Activated CD4-positive, CD25-positive, alpha-beta regulatory T cell (primary cell): ENCODE results near the gene MSLN.
A peak's percentile ranks its signal among the peaks of the same experiment; 100 is the strongest.
"Not testable (repeated sequence)": the region's sequence is repeated elsewhere in the genome, so short reads cannot be mapped to it uniquely, and the experiment has no call there.

ENCODE experiments used
- DNase-seq, 4 experiments: peaks; one replicate each; lab custom pipeline; 2025; lab: John Stamatoyannopoulos, UW

The MSLN gene

GRCh38 chr16:734981-735881 lies 25.3 kb upstream of the MSLN start:
- DNase-seq: no peak

- DNase-seq: peak in 1 of 4 experiments; percentile 25
Observed at GRCh38 chr16:735982-736453, 24.5 kb upstream of the MSLN start.

- DNase-seq: no peak
Observed at GRCh38 chr16:736936-737481, 23.5 kb upstream of the MSLN start.

GRCh38 chr16:739560-740458 lies 20.7 kb upstream of the MSLN start:
- no peak for DNase-seq

- no peak for DNase-seq
Observed at GRCh38 chr16:740459-740763, 20.1 kb upstream of the MSLN start.

GRCh38 chr16:740764-741505 lies 19.6 kb upstream of the MSLN start, which contains the start of gene CIAO3:
TSS of gene CIAO3 (minus strand) at chr16:740997. CDS start at chr16:740985, 12 bp downstream.
- DNase-seq: peak; percentile 83 to 87 (median 85)

- DNase-seq: no peak
Observed at GRCh38 chr16:741986-742629, 18.4 kb upstream of the MSLN start.

GRCh38 chr16:742894-743293 lies 17.6 kb upstream of the MSLN start:
- not testable (repeated sequence) for DNase-seq

- DNase-seq: no peak
Observed at GRCh38 chr16:743794-744500, 16.6 kb upstream of the MSLN start.

- DNase-seq: no peak
Observed at GRCh38 chr16:745739-746138, 14.8 kb upstream of the MSLN start.

GRCh38 chr16:746637-747036 lies 13.9 kb upstream of the MSLN start:
- no peak for DNase-seq

- DNase-seq: no peak
Observed at GRCh38 chr16:747978-748746, 12.4 kb upstream of the MSLN start.

- no peak for DNase-seq
Observed at GRCh38 chr16:749010-749409, 11.5 kb upstream of the MSLN start.

- no peak for DNase-seq
Observed at GRCh38 chr16:750485-750884, 10.0 kb upstream of the MSLN start.

- DNase-seq: no peak
Observed at GRCh38 chr16:751152-752006, 9.2 kb upstream of the MSLN start.

GRCh38 chr16:752007-752312 lies 8.6 kb upstream of the MSLN start:
- DNase-seq: no peak

- DNase-seq: not testable (repeated sequence)
Observed at GRCh38 chr16:754121-754607, 6.4 kb upstream of the MSLN start.

- no peak for DNase-seq
Observed at GRCh38 chr16:754656-755055, 5.9 kb upstream of the MSLN start.

- DNase-seq: no peak
Observed at GRCh38 chr16:756428-756827, 4.1 kb upstream of the MSLN start.
